ENCODE results near the gene ZNF76.
A peak's percentile ranks its signal among the peaks of the same experiment; 100 is the strongest.

Gene ZNF76

DNA sequence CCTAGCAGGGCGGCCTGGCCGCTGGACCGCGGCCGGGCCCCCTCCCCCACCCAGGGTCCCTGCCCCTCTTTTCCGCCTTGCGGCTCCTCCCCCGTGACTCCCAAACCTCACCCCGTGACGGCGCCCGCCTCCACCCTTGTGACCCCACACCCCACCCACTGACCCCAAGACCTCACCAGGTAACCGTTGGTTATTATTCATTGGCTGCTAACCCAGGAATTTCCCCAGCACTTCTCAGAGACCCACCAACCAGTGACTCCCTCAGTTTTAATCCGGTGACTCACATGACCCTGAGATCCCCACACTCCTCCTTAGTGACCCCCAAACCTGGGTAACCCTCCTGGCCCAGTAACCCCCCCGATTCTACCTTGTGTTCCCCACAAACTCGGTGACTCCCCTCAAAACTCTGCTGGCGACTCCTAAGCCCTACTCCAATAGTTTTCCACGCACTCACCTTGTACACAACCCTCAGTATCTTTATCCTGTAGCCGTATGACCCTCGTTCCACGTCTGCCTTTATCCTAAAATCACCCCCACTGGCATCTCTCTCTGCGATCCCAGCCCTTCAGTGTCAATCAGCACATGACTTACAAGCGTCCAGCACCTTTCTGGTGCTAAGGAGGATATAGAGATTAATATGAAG lies 534 bp downstream of the ZNF76 start:
- Histone ChIP-seq H3K4me3 (ENCODE audit: low read length) (peak overlapping the region; percentile 83), H3K4me2 (ENCODE audit: low read depth, low read length) (peak overlapping the region; percentile 92), H3K27ac (ENCODE audit: low read length) (peak overlapping the region; percentile 70; the same call in 1 of the 2 replicates), H3K9me3 (replicated peaks; ENCODE audit: insufficient read depth, low read length) (no peaks in the 10 kb centered on the region), H2AFZ (ENCODE audit: low read length) (peak overlapping the region; percentile 66), H4K20me1 (ENCODE audit: insufficient read depth, low read length) (no peaks in the 10 kb centered on the region), H3K9me2 (replicated peaks; ENCODE audit: insufficient read depth, low read length) (no peaks in the 10 kb centered on the region), H3F3A (ENCODE audit: insufficient read depth, low read length) (peaks cover 16% of the 10 kb centered on the region), H3K36me3 (replicated peaks; ENCODE audit: insufficient read depth, low read length) (no peaks in the 10 kb centered on the region), H3K4me1 (ENCODE audit: low read length) (peaks cover 18% of the 10 kb centered on the region), H3K9ac (ENCODE audit: low read length) (peak overlapping the region; percentile 95), H3K79me2 (ENCODE audit: low read length) (peaks cover 31% of the 10 kb centered on the region), H3K27me3 (replicated peaks; ENCODE audit: insufficient read depth, low read length) (no peaks in the 10 kb centered on the region)
- DNase-seq: peak; percentile 66
- TF ChIP-seq EZH2phosphoT487 (IDR thresholded peaks at IDR 0.05; ENCODE audit: low read length): no peak
- TF ChIP-seq EZH2 (optimal IDR thresholded peaks at IDR 0.05; ENCODE audit: low read depth, low read length): no peak
- TF ChIP-seq, protein P1, sequence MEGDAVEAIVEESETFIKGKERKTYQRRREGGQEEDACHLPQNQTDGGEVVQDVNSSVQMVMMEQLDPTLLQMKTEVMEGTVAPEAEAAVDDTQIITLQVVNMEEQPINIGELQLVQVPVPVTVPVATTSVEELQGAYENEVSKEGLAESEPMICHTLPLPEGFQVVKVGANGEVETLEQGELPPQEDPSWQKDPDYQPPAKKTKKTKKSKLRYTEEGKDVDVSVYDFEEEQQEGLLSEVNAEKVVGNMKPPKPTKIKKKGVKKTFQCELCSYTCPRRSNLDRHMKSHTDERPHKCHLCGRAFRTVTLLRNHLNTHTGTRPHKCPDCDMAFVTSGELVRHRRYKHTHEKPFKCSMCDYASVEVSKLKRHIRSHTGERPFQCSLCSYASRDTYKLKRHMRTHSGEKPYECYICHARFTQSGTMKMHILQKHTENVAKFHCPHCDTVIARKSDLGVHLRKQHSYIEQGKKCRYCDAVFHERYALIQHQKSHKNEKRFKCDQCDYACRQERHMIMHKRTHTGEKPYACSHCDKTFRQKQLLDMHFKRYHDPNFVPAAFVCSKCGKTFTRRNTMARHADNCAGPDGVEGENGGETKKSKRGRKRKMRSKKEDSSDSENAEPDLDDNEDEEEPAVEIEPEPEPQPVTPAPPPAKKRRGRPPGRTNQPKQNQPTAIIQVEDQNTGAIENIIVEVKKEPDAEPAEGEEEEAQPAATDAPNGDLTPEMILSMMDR (IDR thresholded peaks at IDR 0.05; ENCODE audit: low read length): no peak

DNA sequence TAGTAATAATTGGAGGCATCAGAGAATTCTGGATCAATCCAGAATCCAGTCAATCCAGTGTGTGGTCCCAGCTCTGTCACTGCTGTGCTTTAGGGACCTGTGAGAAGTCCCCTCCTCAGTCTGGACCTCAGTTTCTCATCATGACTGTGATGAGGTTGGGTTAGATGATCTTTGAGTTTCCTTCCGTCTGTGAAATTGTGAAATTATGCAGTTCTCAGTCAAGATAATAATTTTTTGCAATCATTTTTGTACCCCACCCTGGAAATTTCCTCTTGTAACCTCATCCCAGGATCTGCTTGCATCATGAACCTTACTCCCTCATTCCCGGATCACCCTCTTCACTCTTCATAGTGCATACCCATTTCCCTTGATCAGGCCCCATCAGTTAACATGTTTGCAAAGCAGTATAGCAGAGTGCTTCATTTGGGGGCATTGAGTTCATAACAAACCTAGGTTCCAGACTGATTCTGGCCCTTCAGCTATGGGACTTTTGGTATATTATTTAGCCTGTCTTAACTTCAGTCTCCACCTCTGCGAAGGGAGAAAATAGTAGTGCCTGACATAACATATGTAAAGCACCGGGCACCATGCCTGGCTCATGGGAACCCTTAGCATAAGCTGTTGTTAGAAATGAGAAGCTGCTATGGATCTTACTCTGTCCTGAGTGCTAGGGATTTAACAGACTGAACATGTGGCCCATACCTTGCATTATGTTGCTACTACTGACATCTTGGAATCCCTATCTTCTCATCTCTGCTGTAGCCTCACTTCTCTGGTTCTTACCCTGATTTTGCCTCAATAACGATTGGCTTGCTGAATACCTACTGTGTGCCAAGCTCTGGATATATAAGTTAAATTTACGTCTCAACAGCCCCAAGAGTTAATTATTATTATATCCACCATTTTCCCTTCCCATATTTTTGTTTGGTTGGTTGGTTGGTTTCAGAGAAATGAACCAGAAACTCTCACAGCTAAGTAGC lies 1.3 kb downstream of the ZNF76 start:
- peak overlapping the region; percentile 92 for H3K4me2 ChIP-seq (ENCODE audit: low read depth, low read length)
- H2AFZ ChIP-seq (ENCODE audit: low read length): no peak overlapping the region
- H3K27me3 ChIP-seq (replicated peaks; ENCODE audit: insufficient read depth, low read length): no peaks in the 10 kb centered on the region
- no peaks in the 10 kb centered on the region for H3K36me3 ChIP-seq (replicated peaks; ENCODE audit: insufficient read depth, low read length)
- no peaks in the 10 kb centered on the region for H3K9me2 ChIP-seq (replicated peaks; ENCODE audit: insufficient read depth, low read length)
- no peak for TF ChIP-seq EZH2phosphoT487 (IDR thresholded peaks at IDR 0.05; ENCODE audit: low read length)
- TF ChIP-seq EZH2 (optimal IDR thresholded peaks at IDR 0.05; ENCODE audit: low read depth, low read length): no peak
- TF ChIP-seq, protein P1 (IDR thresholded peaks at IDR 0.05; ENCODE audit: low read length): no peak
- H3K9me3 ChIP-seq (replicated peaks; ENCODE audit: insufficient read depth, low read length): no peaks in the 10 kb centered on the region
- H3K9ac ChIP-seq (ENCODE audit: low read length): peak overlapping the region; percentile 95; the same call in 1 of the 2 replicates
- DNase-seq: no peak
- H3F3A ChIP-seq (ENCODE audit: insufficient read depth, low read length): peaks cover 16% of the 10 kb centered on the region
- peaks cover 31% of the 10 kb centered on the region for H3K79me2 ChIP-seq (ENCODE audit: low read length)
- peaks cover 18% of the 10 kb centered on the region for H3K4me1 ChIP-seq (ENCODE audit: low read length)
- H4K20me1 ChIP-seq (ENCODE audit: insufficient read depth, low read length): no peaks in the 10 kb centered on the region
- peak overlapping the region; percentile 83 for H3K4me3 ChIP-seq (ENCODE audit: low read length)
- peak overlapping the region; percentile 70; the same call in 1 of the 2 replicates for H3K27ac ChIP-seq (ENCODE audit: low read length)

DNA sequence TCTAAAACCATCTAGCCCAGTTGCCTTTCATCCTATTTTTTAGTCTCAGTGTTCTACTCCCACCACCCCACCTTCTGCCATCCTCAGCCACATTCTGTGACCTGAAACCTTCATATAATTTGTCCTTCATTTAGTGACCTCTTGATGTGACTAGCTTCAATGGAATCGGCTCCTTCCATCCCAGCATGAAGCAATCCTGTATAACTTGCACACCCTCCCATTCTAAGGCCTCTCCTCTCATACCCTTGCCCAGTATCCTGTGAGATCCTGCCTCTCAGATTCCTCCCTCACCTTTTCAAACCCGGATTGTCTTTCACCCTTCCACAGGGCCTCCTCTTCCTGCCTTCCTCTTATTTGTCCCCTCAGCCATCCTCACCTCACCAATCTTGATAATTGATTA lies 3.1 kb downstream of the ZNF76 start:
- H3K4me2 ChIP-seq (ENCODE audit: low read depth, low read length): no peak overlapping the region
- no peak overlapping the region for H3K9ac ChIP-seq (ENCODE audit: low read length)
- no peak overlapping the region for H3K4me3 ChIP-seq (ENCODE audit: low read length)
- no peak overlapping the region for H2AFZ ChIP-seq (ENCODE audit: low read length)
- no peak for DNase-seq
- TF ChIP-seq EZH2 (optimal IDR thresholded peaks at IDR 0.05; ENCODE audit: low read depth, low read length) (no peak), EZH2phosphoT487 (IDR thresholded peaks at IDR 0.05; ENCODE audit: low read length) (no peak)
- TF ChIP-seq, protein P1 (IDR thresholded peaks at IDR 0.05; ENCODE audit: low read length): no peak
- no peak overlapping the region for H3K27ac ChIP-seq (ENCODE audit: low read length)
- H3K36me3 ChIP-seq (replicated peaks; ENCODE audit: insufficient read depth, low read length): no peaks in the 10 kb centered on the region
- no peaks in the 10 kb centered on the region for H3K9me3 ChIP-seq (replicated peaks; ENCODE audit: insufficient read depth, low read length)
- peaks cover 31% of the 10 kb centered on the region for H3K79me2 ChIP-seq (ENCODE audit: low read length)
- peaks cover 18% of the 10 kb centered on the region for H3K4me1 ChIP-seq (ENCODE audit: low read length)
- H4K20me1 ChIP-seq (ENCODE audit: insufficient read depth, low read length): no peaks in the 10 kb centered on the region
- H3K27me3 ChIP-seq (replicated peaks; ENCODE audit: insufficient read depth, low read length): no peaks in the 10 kb centered on the region
- peaks cover 16% of the 10 kb centered on the region for H3F3A ChIP-seq (ENCODE audit: insufficient read depth, low read length)
- no peaks in the 10 kb centered on the region for H3K9me2 ChIP-seq (replicated peaks; ENCODE audit: insufficient read depth, low read length)

All from MM.1S (cell line).